Astrocyte of the cerebellum (primary cell): ENCODE data around the gene DPP10.

Experiments
- DNase-seq: peaks from one replicate; pipeline ENCODE4 v3.0.0-alpha.2; 2011; ENCODE audit warnings: low read depth
- H3K4me3 ChIP-seq: 2 replicates; pipeline ENCODE4 v1.5.1; 2011; ENCODE audit warnings: mild to moderate bottlenecking, low read depth, low read length, moderate library complexity
- in situ Hi-C: cut with HindIII; loops from 2 replicates; pipeline ENCODE4 v1.10.0; 2017; ENCODE audit warnings: low sequenced_read_pairs
- TF ChIP-seq, protein P1 (sequence below): IDR thresholded peaks from 2 replicates; pipeline ENCODE4 v1.5.1; 2012; ENCODE audit warnings: low read length, low read depth, moderate library complexity, mild to moderate bottlenecking; ENCODE audit errors: missing control alignments

Gene DPP10

DNA sequence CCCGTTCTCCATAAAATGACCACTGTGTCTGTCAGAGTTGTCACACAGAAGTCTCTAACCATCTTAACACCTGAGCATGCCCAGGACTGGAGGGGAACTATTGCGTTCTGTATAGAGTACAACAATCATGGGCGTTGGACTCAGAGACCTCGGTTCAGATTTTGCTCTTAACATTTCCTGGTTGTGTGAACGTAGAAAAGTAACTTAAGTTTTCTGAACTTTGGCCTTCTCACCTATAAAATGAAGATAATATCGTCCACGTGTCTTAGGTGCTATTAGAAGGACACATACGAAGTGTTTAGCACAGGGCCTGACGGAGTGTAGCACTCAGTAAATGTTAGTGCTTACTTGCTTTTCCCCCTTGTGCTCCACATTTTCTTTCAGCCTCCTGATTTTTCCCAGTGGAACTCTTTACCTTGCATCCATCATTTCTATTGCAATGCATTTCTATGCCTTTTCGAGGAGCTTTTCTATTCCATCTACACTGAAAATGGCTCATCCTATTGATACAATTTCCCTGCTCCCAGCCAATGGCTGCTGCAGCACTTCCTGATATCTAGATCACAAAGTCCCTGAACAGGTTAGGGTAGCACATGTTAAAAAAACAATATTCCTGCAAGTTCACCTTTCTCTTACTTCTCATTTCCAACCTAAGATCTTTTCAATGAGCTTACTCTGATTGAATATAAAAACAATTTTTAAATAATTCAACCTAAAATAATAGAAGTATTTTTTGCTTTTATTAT lies 22.7 kb downstream of the DPP10 start:
- in situ Hi-C loops: no loop called here

DNA sequence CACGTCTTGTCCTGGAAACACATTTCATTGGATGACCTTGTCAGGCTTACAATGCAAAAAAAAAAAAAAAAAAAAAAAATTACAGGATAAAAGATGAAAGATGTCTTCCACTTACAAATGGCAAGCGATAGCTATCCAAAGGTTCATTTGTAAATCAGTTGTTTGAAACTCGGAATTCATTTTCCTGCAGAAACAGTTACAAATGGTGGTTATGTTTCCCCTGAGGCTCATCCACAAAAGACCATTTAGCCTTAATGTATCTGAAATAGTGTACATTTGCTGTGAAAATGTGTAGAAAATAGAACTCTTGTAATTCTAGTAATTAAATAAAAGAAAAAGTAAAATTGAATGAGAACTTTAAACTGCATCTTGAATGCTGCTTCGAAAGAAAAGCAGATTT lies 25.9 kb downstream of the DPP10 start:
- no peak for DNase-seq
- H3K4me3 ChIP-seq: no peak overlapping the region
- in situ Hi-C loops: no loop called here
- TF ChIP-seq, protein P1, sequence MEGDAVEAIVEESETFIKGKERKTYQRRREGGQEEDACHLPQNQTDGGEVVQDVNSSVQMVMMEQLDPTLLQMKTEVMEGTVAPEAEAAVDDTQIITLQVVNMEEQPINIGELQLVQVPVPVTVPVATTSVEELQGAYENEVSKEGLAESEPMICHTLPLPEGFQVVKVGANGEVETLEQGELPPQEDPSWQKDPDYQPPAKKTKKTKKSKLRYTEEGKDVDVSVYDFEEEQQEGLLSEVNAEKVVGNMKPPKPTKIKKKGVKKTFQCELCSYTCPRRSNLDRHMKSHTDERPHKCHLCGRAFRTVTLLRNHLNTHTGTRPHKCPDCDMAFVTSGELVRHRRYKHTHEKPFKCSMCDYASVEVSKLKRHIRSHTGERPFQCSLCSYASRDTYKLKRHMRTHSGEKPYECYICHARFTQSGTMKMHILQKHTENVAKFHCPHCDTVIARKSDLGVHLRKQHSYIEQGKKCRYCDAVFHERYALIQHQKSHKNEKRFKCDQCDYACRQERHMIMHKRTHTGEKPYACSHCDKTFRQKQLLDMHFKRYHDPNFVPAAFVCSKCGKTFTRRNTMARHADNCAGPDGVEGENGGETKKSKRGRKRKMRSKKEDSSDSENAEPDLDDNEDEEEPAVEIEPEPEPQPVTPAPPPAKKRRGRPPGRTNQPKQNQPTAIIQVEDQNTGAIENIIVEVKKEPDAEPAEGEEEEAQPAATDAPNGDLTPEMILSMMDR: no peak

More for the DNA sequence above, 22.7 kb downstream of the DPP10 start:
- DNase-seq: no peak
- TF ChIP-seq, protein P1: no peak
- H3K4me3 ChIP-seq: no peak overlapping the region

DNA sequence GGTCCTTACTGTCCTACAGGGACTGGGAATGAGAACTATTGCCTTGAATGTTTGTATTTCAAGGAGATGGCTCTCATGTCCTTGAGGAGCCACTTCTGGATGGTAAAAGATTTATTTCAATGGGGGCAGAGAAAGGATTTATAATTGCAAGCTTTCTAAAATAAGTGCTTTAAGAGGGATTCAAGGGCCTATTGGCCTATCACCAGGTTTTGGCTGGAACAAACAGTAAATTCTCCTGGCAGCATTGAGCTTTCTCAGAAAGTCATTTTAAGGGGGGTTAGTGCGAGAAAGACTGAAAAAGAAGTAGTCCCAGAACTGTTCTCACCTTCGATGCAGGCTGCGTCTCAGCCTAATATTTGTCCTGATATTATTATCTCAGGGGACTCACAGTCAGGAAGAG lies 29.8 kb downstream of the DPP10 start:
- TF ChIP-seq, protein P1: no peak
- in situ Hi-C loops: no loop called here
- no peak overlapping the region for H3K4me3 ChIP-seq
- no peak for DNase-seq

DNA sequence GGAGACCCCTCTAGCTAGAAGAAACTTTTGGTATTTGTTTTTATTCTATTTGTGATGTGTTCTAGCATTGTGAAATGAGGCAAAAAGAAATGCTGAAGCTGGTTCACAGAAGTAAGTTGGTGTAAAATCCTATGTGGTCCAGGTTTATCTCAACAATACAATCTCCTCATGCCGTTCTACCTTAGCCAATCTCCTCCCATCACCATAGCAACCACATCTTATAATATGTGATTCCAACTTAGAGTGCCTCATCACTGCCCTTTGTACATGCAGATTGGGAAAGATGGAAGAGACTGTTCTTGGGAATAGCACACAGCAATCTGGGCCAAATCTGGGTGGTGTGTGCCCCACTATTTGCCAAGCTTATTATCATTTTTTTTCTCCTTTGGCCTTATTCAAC lies 30.3 kb downstream of the DPP10 start:
- DNase-seq: no peak
- in situ Hi-C loops: no loop called here
- TF ChIP-seq, protein P1: no peak

DNA sequence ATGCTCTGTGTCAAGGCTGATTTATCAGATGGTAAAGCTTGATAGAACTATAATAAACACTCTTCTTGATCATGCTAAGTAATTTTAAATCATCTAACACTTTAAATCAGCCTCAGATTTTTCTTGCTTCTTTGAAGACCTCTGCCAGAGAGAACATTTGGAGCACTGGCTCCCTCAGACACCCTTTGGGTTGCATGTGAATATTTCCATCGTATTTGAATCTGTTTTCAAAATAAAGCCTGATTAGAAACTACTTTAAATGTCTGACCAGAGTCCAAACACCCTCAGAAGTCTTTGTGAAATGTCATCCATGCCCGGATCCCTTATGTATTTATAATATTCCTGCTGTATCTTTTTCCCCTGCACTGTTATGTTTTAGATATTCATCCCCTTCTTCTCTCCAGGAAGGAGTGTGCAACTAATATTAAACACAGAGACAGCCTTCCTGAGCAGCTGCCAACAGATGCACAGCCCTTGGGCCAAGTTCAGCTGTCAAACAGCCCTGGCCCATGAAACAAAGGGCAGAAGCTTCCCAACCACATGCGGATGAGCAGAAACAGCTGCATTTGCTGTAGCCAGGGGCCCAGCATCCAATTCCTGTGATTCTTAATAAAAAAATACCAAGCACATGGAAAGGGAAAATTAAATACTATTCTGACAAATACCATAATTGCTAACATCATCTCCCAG lies 46.5 kb downstream of the DPP10 start:
- in situ Hi-C loops: no loop called here
- TF ChIP-seq, protein P1: no peak
- DNase-seq: no peak
- H3K4me3 ChIP-seq: no peak overlapping the region

More for the DNA sequence above, 30.3 kb downstream of the DPP10 start:
- no peak overlapping the region for H3K4me3 ChIP-seq

DNA sequence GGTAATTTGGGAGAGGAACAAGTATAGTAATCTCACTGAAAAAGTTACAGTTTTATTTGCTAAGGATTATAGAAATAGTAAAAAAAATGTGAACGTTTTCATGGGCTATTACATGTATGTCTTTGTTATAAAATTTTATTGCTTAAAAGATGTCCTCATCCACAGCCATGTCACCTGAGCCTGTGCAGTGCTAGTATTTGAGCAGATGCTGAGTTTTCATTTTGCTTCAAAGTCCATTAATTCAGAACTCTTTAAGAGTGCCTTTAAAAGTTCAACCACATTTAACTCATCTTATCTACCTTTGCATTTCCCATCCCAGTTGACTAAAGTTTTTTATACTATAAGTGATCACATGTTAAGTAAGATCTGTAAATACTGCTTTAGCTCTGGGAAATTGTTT lies 52.6 kb downstream of the DPP10 start:
- in situ Hi-C loops: no loop called here
- H3K4me3 ChIP-seq: no peak overlapping the region
- DNase-seq: no peak
- TF ChIP-seq, protein P1: no peak
